Measurements from ENCODE around the gene CFAP161. TPM values are rescaled to one million over a fixed set of nuclear protein-coding genes. Genes with fewer than 3 reads are reported as not detected.

Gene CFAP161
- not detected for total RNA-seq

DNA sequence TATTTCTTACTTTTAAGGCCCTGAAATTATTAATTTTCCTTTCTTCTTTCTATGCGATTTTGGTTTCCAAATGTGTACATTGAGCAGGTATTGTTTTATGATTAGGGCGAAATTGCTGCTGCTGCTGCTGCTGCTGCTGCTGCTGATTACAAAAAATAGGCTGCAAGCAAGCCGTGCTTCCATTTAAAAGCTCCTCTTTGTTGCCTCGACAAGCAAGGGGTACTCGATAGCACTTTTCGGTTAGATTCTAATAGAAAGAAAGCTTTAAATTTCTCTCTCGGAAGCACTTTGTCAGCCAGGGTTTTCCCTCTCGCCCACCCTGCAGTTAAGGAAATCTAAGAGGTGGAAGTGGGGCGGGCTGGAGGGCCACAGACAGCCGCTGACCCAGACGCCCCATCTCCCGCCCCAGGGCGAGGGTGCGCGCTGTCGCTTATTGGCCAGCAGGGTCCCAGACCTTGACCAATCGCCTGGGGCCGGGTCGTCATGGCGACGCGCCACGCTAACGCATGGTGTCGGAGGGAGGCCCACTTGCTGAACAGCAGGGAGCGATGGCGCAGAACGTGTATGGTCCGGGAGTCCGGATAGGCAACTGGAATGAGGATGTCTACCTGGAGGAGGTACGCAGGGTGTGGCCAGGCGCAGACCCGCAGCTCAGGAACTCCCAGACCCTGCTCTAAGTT is at the start of gene CFAP161:
TSS of gene CFAP161 (plus strand) at position 489 of the 680 bp plus-strand sequence. CDS start at position 549, 60 bp downstream.
- ATAC-seq = peak; percentile 97
- peak; percentile 85 for DNase-seq (ENCODE audit: low spot score)
- intact Hi-C loops (cut with DNase I) = no loop called here

- intact Hi-C loops (cut with DNase I) = no loop called here
- DNase-seq (ENCODE audit: low spot score) (no peak), ATAC-seq (no peak)
Observed at GRCh38 chr15:81084716-81085115, 49.4 kb upstream of the CFAP161 start.

DNA sequence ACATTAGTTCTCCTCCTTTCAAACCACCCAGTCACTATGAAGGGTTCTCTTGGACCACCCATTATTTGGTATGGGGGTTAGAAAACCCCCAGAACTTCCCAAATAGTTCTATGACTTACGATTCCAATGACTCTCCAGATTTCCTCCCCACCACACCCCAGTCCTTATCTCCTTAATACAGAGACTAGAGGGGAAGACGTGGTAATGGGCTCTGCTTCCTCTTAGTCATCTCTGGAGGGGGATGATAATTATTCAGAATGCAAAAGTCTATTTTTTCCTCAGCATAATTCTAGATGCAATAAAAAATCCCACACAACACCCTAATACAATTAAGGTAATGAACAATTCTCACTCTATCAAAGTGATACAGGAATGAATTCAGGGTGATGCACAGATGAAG is 48.9 kb upstream of the CFAP161 start:
- DNase-seq (ENCODE audit: low spot score) (no peak), ATAC-seq (no peak)
- intact Hi-C loops (cut with DNase I) = no loop called here

GRCh38 chr15:81085898-81086297 is 48.2 kb upstream of the CFAP161 start:
- DNase-seq (ENCODE audit: low spot score) (no peak), ATAC-seq (no peak)
- intact Hi-C loops (cut with DNase I) = no loop called here

DNA sequence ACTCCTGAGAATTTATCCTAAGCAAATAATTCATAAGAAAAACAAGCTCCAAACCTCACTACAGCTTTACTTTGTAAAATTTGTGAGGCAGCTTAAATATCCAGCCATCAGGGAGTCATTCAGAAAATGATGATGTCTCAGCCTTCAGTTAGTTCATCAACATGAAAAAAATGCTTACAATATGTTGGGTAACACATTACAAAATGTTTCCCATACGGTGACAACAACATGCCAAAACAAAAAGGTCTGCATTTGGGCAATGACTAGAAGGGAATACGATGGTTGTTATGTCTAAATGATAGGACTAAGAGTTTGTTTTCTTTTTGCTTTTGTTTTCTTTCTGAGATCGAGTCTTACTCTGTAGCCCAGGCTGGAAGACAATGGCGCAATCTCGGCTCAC is 47.0 kb upstream of the CFAP161 start:
- DNase-seq (ENCODE audit: low spot score) (no peak), ATAC-seq (no peak)
- intact Hi-C loops (cut with DNase I) = no loop called here

GRCh38 chr15:81087694-81088093 is 46.4 kb upstream of the CFAP161 start:
- ATAC-seq (no peak), DNase-seq (ENCODE audit: low spot score) (no peak)
- intact Hi-C loops (cut with DNase I) = no loop called here

DNA sequence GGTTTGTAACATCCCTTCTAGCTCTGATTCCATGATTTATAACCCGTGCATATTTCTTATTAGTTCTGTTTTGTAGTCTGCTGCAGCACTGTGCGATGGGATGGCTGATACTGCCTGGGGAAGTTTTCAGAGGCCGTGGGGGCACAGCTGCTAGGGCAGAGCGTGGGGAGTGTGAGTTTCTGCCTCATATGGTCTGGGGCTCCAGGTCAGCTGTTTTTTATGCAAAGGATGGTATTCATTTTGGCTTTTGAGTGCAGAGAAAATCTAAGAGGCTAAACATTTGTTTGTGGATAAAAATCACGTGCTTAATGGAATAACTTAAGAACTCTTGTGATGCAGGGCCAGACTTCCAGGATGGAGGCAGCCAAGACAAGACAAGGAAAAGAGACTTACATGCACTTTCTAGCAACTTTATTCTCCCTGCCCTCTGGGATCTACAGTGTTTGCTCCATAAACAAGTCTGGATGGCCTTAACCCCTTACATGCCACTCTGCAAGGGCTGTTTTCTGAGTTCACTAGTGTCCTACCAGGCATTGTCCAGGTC is 45.5 kb upstream of the CFAP161 start:
- intact Hi-C loops (cut with DNase I) = no loop called here
- no peak for DNase-seq (ENCODE audit: low spot score)
- ATAC-seq = no peak

GRCh38 chr15:81091889-81092558 is 42.0 kb upstream of the CFAP161 start:
- DNase-seq (ENCODE audit: low spot score) = no peak
- intact Hi-C loops (cut with DNase I) = no loop called here
- peak; percentile 76 for ATAC-seq

GRCh38 chr15:81092559-81092902 is 41.5 kb upstream of the CFAP161 start:
- DNase-seq (ENCODE audit: low spot score) = peak; percentile 80
- peak; percentile 59 for ATAC-seq
- intact Hi-C loops (cut with DNase I) = no loop called here

GRCh38 chr15:81093961-81094360 is 40.1 kb upstream of the CFAP161 start:
- ATAC-seq (no peak), DNase-seq (ENCODE audit: low spot score) (no peak)
- intact Hi-C loops (cut with DNase I) = no loop called here

GRCh38 chr15:81095690-81096365 is 38.2 kb upstream of the CFAP161 start:
- ATAC-seq (no peak), DNase-seq (ENCODE audit: low spot score) (no peak)
- intact Hi-C loops (cut with DNase I) = no loop called here

GRCh38 chr15:81096398-81096797 is 37.7 kb upstream of the CFAP161 start:
- ATAC-seq = no peak
- DNase-seq (ENCODE audit: low spot score) = no peak
- intact Hi-C loops (cut with DNase I) = no loop called here

- intact Hi-C loops (cut with DNase I) = no loop called here
- DNase-seq (ENCODE audit: low spot score) = no peak
- ATAC-seq = no peak
Observed at GRCh38 chr15:81097116-81097889, 36.8 kb upstream of the CFAP161 start.

DNA sequence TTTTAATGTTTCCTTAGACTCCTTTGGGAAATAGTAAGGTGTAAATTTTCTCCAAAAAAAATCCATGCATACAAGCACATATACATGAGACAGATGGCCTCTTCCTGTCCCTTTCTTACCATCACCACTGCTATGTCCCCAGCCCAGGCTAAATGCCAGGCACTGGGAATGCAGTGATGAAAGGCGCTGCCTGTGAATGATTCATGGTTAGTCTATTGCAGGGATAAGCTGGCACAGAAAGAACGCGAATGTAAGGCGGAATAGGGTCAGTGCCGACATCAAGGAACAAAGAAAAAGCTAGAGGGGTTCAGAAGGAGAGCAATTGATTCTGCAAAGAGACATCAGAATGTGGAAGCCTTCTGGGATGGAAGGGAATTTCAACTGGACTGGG is 36.2 kb upstream of the CFAP161 start:
- intact Hi-C loops (cut with DNase I) = no loop called here
- ATAC-seq (no peak), DNase-seq (ENCODE audit: low spot score) (no peak)

- DNase-seq (ENCODE audit: low spot score) = no peak
- intact Hi-C loops (cut with DNase I) = no loop called here
- ATAC-seq = no peak
Observed at GRCh38 chr15:81098349-81098748, 35.7 kb upstream of the CFAP161 start.

GRCh38 chr15:81098861-81099651 is 35.0 kb upstream of the CFAP161 start:
- no peak for DNase-seq (ENCODE audit: low spot score)
- intact Hi-C loops (cut with DNase I) = no loop called here
- peak; percentile 56 for ATAC-seq

GRCh38 chr15:81101894-81102815 is 31.9 kb upstream of the CFAP161 start:
- intact Hi-C loops (cut with DNase I) = no loop called here
- ATAC-seq (no peak), DNase-seq (ENCODE audit: low spot score) (no peak)

- ATAC-seq = no peak
- intact Hi-C loops (cut with DNase I) = loop anchor here (2.0 kb wide), 1 partner anchor 163 kb away; no protein-coding TSS in a partner anchor
Observed at GRCh38 chr15:81103857-81104256, 30.2 kb upstream of the CFAP161 start.

More at GRCh38 chr15:81103857-81104256, 30.2 kb upstream of the CFAP161 start:
- no peak for DNase-seq (ENCODE audit: low spot score)
